HL-60/S4 (cell line): ENCODE data around the gene N4BP2L2.

Experiments
- in situ Hi-C: fragments of 300-500 bp; cut with MboI; formaldehyde crosslinking; loops from 2 replicates; pipeline ENCODE4 v1.14.3; 2022; ENCODE audit warnings: low sequenced_read_pairs

Gene N4BP2L2

DNA sequence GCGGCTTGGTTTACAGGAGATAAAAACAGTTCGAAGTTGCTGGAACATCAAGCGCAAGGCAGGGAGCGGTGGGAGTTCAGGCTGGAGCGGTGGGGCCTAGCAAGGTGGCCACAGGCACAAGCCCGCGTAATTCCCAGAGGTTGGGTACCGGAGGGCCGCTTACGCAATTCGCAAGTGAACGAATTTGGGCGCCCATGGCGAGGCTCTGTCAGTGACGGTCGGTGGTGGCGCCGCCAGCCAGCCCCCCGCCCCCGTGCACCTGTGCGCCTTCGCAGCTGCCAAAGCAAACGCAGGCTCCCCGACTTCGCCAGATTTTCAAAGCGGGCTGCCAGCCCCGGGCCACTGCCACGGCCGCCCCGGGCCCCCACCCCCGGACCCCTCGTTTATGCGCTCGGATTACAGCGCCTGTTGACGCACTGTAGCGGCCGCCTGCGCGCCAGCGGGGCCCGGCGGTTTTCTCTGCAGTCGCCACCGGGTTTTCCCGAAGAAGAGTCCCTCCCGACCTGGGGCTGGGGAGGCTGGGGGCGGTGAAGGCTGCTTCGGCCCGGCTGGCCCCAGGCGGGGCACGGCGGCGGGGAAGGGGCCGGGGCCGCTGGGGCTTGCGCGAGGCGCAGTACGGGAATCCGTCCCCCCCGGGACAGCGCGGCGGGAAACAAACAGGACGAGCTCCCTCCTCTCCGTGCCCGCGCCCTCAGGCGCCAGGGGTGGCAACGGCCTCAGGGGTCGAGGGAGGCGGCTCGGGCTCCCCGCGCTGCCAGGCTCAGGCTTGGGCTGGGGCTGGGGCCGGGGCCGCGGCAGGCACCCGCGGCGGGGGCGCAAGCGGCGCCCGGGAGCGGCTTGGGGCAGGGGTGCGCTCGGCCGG, 111.4 kb downstream of the N4BP2L2 start:
- in situ Hi-C loops = no loop called here

DNA sequence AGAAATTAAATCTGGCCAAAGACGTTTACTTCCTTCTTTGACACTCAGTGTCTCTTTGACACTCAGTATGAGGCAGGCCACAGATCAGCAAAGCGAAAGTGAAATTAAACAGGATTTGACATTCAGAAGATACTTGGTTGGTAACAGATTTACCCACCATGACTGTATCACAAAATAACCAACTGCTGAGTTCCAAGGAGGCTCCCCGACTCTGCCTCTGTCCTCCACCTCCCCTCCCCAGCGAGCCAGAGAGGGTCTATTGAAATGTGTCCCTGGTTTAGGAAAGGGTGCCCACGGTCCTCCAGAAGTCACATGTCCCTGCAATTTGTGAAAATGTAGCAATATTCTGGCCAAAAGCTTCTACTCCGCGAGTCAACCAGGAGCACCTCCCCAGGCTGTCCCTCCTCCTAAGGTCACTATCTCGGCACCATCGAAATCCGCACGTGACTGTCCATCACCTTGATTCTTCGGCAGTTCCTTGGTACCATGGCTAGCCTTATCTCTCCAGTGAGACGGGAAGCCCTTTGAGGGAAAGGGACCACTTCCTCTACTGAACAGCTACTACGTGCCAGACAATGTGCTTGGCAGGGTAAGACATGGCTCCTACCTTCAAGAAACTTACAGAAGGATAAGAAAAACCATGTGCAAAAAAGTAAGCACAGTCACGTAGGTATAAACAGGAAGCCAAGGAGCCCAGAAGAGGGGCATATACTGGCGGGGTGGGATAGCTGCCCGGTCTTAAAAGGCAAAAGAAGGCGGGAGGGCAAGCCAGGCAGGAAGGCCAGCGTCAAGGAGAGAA, 112.2 kb downstream of the N4BP2L2 start:
- in situ Hi-C loops = no loop called here

DNA sequence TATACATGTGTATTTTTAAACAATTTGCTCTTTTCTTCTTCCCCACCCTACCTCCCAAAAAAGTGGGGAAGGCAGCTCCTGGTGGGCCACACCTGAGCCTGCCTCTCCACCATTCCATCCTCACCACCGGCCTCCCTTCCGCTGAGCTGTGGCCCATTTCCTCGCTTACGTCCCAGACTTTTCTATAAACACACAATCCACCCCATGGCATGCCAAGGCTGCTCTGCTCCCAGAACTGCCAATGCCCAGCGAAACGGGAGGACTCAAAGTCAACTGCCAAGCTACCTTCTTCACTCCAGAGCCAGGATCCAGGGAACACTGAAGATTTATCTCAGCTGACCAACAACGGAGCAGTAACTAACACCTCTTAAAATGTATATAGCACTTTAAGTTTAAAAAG, 113.4 kb downstream of the N4BP2L2 start:
- in situ Hi-C loops = no loop called here

DNA sequence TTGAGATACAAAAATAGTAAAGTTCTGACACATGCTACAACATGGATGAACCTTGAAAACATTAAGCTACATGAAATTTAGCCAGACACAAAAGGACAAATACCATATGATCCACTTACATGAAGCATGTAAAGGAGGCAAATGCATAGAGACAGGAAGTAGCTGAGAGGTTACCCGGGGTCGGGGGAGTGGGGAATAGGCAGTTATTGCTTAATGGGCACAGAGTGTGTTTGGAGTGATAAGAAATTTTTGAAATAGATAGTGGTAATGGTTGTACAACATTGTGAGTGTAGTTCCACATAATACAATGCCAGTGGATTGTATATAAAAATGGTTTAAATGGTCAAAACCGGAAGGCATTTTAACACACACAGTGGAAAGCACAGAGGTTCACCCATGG, 115.0 kb downstream of the N4BP2L2 start:
- in situ Hi-C loops = no loop called here

DNA sequence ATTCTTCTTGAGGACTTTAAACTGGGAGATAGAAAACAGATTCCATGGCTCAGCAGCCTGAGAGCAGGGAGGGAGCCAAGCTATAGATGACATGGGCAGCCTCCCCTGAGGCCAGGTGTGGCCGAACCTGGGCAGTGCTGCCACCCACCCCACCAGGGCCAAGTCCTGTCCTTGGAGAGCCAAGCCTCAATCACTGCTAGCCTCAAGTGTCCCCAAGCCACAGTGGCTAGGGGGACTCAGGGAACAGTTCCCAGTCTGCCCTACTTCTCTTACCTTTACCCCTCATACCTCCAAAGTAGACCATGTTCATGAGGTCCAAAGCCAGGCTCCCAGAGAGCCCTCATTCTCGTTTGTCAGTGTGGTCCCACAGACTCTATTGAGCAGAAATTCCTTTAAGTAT, 118.7 kb downstream of the N4BP2L2 start:
- in situ Hi-C loops = no loop called here

DNA sequence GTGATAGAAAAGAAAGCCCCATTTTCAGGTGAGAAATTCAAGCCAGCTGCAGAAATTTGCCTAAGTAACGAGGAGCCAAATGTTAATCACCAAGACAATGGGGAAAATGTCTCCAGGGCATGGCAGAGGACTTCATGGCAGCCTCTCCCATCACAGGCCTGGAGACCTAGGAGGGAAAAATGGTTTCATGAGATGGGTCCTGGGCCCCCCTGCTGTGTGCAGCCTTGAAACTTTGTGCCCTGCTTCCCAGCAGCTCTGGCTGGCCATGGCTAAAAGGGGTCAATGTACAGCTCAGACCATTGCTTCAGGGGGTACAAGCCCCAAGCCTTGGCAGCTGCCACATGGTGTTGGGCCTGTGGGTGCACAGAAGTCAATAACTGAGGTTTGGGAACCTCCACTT, 120.6 kb downstream of the N4BP2L2 start:
- in situ Hi-C loops = no loop called here

DNA sequence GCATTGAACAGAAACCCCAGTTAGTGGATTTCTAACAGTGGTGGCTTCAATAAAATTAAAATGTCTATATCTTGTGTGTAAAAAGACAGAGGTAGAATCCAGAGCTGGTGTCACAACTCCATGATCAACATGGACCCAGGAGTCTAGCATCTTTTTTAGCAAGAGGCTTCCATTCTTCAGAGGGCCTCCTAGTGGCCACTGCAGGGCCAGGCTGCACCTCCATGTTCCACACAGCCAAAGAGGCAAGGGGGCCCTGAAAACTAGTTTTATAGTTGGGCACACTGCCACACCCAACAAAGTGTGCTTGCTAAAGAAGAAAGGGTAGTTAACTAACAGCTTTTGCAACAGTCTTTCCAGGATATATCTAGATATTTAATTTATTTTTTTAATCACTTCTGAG, 123.6 kb downstream of the N4BP2L2 start:
- in situ Hi-C loops = no loop called here

DNA sequence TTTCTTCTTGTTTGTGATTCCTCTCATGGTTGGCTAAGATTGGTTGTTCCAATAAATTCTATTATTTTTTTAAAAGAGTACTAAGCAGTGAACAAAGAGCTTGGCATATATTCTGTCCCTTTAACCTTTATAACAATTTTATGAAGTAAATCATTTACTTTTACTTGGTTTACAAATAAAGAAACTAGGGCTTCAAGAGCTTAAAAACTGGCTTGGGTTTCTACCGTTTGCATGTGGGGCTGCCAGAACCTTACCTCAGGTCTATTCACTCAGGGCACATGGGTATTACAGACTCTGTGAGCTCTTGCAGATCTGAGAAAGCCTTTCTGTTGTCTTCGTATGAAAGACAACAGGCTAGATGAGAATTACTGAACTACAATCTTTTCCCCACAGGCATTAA, 124.0 kb downstream of the N4BP2L2 start:
- in situ Hi-C loops = no loop called here

DNA sequence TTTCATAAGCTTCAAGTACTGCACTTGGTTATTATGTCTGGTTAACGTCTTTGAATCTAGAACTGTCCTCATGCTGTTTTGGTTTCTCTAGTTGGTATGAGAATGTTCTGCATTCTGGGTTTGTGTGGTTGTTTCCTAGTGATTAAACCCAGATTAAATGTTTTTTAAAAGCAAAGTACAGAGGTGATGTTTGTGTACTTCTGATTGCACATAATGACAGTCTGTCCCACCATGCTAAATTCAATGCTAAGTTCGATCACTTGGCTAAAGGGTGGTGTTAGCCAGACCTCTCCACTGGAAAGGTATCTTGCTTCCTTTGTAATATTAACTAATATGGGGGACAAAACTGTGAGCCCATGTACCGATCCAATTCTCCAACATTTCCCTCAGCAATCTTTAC, 125.3 kb downstream of the N4BP2L2 start:
- in situ Hi-C loops = no loop called here

DNA sequence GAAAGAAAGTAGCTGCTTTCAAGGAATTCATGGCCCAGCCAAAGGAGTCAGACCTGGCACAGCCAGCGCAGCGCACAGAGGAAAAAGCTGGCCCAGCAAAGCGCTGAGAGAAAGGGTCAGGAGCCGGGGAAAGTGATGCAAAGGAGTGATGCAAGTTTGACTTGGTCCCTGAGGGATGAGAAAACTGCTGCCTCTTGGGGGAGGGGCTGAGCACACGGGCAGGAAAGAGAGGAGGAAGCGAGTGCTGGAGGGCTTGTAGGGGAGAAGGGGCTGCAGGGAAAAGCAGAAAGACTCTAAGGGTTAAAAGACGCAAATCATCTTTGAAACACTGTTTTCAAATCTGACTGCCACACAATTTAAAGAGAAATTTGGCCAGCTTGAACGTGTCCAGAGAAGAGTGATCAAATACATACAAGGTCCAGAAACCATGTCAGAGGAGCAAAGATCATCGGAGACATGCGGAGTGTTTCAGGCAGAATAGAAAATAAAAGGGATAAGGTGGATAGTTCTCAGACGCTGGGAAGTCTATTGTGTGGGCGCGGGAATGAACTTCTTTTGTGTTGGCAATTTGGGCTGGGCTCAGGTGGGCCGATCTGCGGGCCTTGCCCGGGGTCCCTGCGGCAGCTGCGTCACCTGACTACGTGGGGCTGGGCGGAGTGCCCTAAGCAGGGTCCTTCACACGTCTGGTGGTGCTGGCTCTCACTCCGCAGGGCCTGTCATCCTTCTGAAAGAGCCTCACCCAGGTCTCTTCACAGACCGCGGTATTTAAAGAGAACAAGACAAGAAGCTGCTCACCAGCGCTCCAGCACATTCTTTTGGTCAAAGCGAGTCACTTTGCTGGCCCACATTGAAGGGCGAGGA, 128.8 kb downstream of the N4BP2L2 start:
- in situ Hi-C loops = no loop called here

DNA sequence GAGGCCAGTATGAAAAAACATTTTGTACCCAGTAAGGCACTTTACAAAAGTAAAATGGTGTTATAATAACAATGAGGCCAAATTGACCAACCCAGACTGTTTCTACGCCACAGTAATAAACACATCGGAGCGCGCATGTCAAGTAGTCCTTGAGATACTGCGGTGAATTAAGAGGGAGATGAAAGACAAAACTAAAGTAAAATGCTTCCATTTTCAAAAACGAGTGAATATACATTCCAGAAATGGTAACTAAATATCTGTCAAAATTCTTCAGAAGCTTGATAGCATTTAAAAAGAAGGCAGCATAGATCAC, 129.6 kb downstream of the N4BP2L2 start:
- in situ Hi-C loops = no loop called here

DNA sequence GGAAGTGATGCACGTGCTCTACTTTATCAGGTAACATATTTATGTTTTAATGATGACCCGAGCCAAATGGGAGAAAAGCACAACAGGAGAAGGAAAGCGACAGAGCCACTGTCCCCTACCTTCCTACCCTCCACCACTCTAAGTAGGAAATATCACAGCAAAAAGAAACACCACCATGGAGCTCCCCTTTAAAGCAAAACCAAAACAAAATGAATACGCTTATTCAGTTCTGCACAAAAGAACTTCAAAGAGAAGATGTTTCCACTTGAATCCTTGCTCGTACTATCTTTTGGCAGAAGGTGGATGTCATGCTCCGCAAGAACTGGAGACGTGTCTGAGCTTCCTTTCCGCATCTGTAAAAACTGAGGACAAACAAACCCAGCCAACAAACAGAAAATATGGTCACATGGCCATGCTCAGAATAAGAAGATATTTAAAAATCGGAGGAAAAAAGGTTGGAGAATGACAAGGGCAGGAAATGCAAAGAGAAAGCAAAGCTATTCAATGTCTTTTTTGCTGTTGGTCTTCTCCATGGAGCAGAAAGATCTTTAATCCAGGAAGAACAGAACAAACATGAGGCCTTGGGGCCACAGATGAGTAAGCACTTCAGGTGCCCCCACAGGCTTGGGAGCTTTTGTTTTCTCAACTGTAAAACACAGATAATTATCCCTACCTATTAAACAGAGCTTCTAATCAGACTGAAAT, 130.1 kb downstream of the N4BP2L2 start:
- in situ Hi-C loops = no loop called here

DNA sequence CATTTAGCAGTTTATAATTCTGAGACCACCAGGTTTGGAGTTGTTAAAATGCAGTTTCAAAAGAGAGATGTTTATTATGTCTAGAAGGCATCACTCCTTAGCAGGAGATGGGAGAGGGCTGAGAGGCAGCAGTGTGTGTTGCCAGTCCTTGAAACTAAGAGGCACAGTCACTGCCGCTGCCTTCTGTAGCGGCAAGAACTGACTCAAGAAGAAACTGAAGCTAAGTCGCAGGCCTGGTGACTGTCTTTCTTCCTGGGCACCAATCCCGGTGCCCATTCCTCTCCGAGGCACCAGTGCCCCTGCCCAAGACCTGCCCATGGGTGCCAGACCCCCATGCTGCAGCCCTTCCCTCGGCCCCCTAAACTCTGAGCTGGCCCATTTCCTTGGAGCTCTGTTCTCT, 130.7 kb downstream of the N4BP2L2 start:
- in situ Hi-C loops = no loop called here

DNA sequence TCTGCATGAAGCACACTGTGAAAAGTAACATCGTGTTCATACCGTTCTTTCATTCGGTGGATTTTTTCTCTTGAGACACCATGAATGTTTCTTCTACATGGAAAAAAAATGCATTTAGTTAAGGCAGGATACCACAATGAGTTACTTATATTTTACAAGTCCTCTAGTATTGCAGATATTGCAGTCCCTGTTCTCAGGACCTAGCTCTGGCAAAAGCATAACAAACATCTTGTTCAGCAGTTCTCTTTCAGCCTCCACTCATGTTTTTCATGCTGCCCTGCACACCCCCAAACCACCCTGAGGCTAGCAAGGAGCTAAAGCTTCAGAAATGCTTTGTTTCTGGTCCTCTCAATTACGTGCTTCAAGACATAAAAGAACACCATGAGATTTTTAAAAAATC, 135.5 kb downstream of the N4BP2L2 start:
- in situ Hi-C loops = no loop called here

DNA sequence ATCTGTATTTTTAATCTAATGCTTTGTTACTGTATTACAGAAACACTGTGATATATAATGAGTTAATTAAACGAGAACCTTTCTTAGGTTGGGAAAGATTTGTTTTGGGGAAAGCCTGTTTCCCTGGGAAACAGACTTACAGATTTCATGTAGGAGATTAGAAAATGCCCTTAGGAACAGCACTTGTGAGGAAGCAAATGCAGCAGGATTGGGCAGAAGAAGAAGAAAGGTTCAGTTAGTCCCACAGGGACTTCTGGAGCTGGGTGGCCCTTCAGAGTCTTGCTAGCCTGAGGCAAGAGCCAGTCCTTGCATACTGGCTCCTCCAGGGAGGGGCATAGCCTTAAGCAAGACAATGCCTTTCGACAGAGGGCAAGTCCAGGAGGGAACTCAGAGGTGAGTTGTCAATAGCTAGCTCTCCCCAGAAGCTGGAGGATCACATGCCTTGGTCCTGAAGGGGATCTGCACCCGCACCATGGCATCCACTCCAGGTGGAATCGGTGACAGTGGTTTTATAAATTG, 147.4 kb downstream of the N4BP2L2 start:
- in situ Hi-C loops = no loop called here

DNA sequence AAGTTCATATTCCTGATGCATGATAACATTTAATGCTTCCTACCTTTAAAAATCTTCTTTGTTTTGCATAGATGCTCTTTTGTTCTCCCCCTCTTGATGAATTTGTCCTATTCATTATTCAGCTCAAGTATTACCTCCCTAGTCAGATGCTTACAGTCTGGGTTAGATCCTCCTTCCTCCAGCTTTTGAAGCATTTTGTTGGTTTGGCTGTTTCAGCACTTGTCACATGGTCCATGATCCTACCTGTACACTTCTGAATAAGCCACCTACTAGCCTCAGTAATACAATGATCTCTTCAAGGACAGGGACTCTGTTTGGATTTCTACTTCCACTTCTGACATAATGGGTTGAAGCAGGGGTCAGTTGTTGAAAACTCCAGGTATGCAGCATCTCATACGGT, 148.1 kb downstream of the N4BP2L2 start:
- in situ Hi-C loops = no loop called here

DNA sequence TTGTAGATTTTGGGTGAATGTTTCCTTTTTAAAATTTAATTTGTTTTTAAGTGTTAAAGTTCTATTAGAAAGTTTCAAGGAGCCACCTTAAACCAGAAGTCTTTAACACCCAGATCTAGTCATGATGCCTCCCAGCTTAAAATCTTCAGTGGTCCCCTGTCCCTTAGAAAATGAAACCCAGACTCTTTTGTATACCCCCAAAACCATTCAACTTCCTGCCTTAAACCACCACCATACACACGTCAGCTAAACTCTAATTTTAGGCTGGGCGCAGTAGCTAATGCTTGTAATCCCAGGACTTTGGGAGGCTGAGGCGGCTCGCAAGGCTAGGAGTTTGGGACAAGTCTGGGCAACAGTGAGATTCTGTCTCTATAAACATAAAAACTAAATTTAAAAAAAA, 148.5 kb downstream of the N4BP2L2 start:
- in situ Hi-C loops = no loop called here

DNA sequence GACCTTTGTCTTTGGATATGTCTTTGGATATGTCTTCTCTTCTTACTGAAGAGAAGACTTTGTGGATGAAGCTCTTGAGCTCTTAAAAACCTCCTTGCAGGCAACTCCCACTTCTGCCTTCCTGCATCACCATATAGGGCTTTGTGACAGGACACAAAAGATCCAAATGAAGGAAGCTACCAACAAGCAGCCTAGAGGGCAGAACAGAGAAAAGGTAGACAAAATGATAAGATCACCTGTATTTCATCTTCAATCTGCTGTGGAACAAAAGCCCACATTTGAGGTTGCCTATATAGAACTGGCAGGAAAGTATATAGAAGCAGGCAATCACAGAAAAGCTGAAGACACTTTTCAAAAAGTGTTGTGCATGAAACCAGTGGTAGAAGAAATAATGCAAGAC, 153.2 kb downstream of the N4BP2L2 start:
- in situ Hi-C loops = no loop called here

DNA sequence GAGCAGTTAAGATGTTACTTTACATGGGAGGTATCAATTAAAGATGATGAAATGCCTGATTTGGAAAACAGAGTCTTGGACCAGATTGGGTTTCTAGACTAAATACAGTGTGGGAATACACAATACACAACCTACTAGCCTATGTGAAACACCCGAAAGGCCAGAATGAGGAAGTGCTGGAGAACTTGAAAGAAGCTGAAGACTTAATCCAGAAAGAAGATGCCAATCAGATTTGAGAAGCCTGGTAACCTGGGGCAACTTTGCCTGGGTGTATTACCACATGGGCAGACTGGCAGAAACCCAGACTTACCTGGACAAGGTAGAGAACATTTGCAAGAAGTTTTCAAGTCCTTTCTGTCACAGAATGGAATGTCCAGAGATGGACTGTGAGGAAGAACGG, 153.9 kb downstream of the N4BP2L2 start:
- in situ Hi-C loops = no loop called here

DNA sequence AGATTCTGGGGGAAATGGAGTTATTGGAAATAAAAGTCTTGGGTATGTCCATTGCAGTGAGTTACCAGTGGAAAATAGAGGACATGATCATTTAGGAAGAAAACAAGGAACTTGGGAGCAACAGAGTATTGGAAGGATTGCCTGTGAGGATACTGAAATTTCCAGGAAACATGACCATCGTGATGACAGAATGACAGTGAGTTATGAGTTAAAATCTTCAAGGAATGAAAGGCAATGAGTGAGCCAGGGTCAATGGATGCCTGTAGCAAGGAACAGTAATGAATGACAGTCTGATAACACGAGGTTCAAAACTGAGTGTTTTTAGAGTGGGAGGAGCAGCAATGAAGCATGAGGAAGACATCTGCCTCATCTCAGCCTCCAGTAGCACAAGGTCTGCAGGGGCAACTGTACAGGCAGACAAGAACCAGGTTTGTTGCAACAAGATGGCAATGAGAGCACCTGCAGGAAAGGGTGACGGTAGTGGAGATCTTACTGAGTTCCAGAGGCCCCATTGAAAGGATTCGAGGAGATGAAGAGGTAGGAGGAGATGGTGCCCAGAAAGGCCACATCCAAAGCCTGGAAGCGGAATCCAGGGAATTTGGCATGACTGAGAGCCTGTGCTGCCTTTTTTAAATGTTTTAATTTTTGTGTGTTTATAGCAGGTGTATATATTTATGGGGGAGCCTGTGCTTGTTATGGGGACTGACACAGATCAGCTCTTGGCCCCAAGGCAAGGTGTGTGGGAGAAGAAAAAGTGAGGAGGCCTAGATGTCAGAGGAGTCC, 154.6 kb downstream of the N4BP2L2 start:
- in situ Hi-C loops = no loop called here
